ENCODE measurements around the gene MRPS34. TPM values are rescaled to one million over a fixed set of nuclear protein-coding genes. Genes with fewer than 3 reads are reported as not detected.
"Not testable (repeated sequence)": the region's sequence is repeated elsewhere in the genome, so short reads cannot be mapped to it uniquely, and the experiment has no call there.

Gene MRPS34
- polyA plus RNA-seq, 1 donor (not counting 4 experiments of a cell fraction or from before 2014, with no cell fraction given), result 74.3 TPM

GRCh38 chr16:1807626-1808025 is 34.7 kb upstream of the MRPS34 start:
- Histone ChIP-seq H3K4me2 (ENCODE audit: control insufficient read depth, extremely low read depth, insufficient read depth, low read depth, low read length) (no peak overlapping the region), H3K4me3 (ENCODE audit: control insufficient read depth in 2 of 3, extremely low read depth in 1 of 3, insufficient read depth in 2 of 3, low read depth in 1 of 3, low read length in 3 of 3) (no peak overlapping the region), H3K36me3 (ENCODE audit: control insufficient read depth in 2 of 2, extremely low read depth in 1 of 2, insufficient read depth in 2 of 2, low read length in 2 of 2) (peaks cover 0 to 3% of the 10 kb centered on the region in 2 experiments), H3K9me1 (ENCODE audit: control insufficient read depth, extremely low read depth, insufficient read depth, low read length) (no peaks in the 10 kb centered on the region), H4K20me1 (ENCODE audit: control insufficient read depth, extremely low read depth, insufficient read depth, low read length) (no peaks in the 10 kb centered on the region), H3K4me1 (ENCODE audit: control insufficient read depth, extremely low read depth, insufficient read depth, low read length) (no peaks in the 10 kb centered on the region), H3K27ac (ENCODE audit: control insufficient read depth, insufficient read depth, low read length) (no peak overlapping the region), H3K9me3 (ENCODE audit: control insufficient read depth, low read depth, low read length) (no peaks in the 10 kb centered on the region), H3K27me3 (ENCODE audit: control insufficient read depth, extremely low read depth, insufficient read depth, low read length) (no peaks in the 10 kb centered on the region), H2AFZ (ENCODE audit: control insufficient read depth, low read length) (no peak overlapping the region), H3K9ac (ENCODE audit: control insufficient read depth, extremely low read depth, insufficient read depth, low read length) (no peak overlapping the region), H3K79me2 (ENCODE audit: control insufficient read depth, insufficient read depth, low read length) (no peaks in the 10 kb centered on the region)
- DNase-seq (ENCODE audit: low read depth, low spot score) (no peak), FAIRE-seq (no peak)
- TF ChIP-seq CTCF (optimal IDR thresholded peaks at IDR 0.05 in 1 of 3, IDR thresholded peaks at IDR 0.05 in 1 of 3, conservative IDR thresholded peaks at IDR 0.05 in 1 of 3; ENCODE audit: extremely low read depth in 1 of 3, insufficient read depth in 2 of 3, low read length in 3 of 3) (no peak), EZH2 (IDR thresholded peaks at IDR 0.05; ENCODE audit: low read length) (no peak)
- dilution Hi-C loops (cut with MboI; ENCODE audit: extremely low pct_ligation_motif_present, low sequenced_read_pairs), result no loop called here

- Histone ChIP-seq H2AFZ (ENCODE audit: control insufficient read depth, low read length) (no peak overlapping the region), H3K4me3 (ENCODE audit: control insufficient read depth in 2 of 3, extremely low read depth in 1 of 3, insufficient read depth in 2 of 3, low read depth in 1 of 3, low read length in 3 of 3) (no peak overlapping the region), H3K27me3 (ENCODE audit: control insufficient read depth, extremely low read depth, insufficient read depth, low read length) (no peaks in the 10 kb centered on the region), H3K9me1 (ENCODE audit: control insufficient read depth, extremely low read depth, insufficient read depth, low read length) (no peaks in the 10 kb centered on the region), H3K79me2 (ENCODE audit: control insufficient read depth, insufficient read depth, low read length) (no peaks in the 10 kb centered on the region), H3K36me3 (ENCODE audit: control insufficient read depth in 2 of 2, extremely low read depth in 1 of 2, insufficient read depth in 2 of 2, low read length in 2 of 2) (no peaks in the 10 kb centered on the region), H3K4me1 (ENCODE audit: control insufficient read depth, extremely low read depth, insufficient read depth, low read length) (no peaks in the 10 kb centered on the region), H3K9ac (ENCODE audit: control insufficient read depth, extremely low read depth, insufficient read depth, low read length) (no peak overlapping the region), H4K20me1 (ENCODE audit: control insufficient read depth, extremely low read depth, insufficient read depth, low read length) (no peaks in the 10 kb centered on the region), H3K27ac (ENCODE audit: control insufficient read depth, insufficient read depth, low read length) (no peak overlapping the region), H3K9me3 (ENCODE audit: control insufficient read depth, low read depth, low read length) (peaks cover 2% of the 10 kb centered on the region), H3K4me2 (ENCODE audit: control insufficient read depth, extremely low read depth, insufficient read depth, low read depth, low read length) (no peak overlapping the region)
- no peak for DNase-seq (ENCODE audit: low read depth, low spot score)
- FAIRE-seq, result no peak
- dilution Hi-C loops (cut with MboI; ENCODE audit: extremely low pct_ligation_motif_present, low sequenced_read_pairs), result no loop called here
- no peak for TF ChIP-seq CTCF (optimal IDR thresholded peaks at IDR 0.05 in 1 of 3, IDR thresholded peaks at IDR 0.05 in 1 of 3, conservative IDR thresholded peaks at IDR 0.05 in 1 of 3; ENCODE audit: extremely low read depth in 1 of 3, insufficient read depth in 2 of 3, low read length in 3 of 3)
Observed at GRCh38 chr16:1800701-1801100, 27.8 kb upstream of the MRPS34 start.

GRCh38 chr16:1799263-1799662 is 26.3 kb upstream of the MRPS34 start:
- H3K4me1 ChIP-seq (ENCODE audit: control insufficient read depth, extremely low read depth, insufficient read depth, low read length); dilution Hi-C loops (cut with MboI; ENCODE audit: extremely low pct_ligation_motif_present, low sequenced_read_pairs); FAIRE-seq; H2AFZ ChIP-seq (ENCODE audit: control insufficient read depth, low read length); H4K20me1 ChIP-seq (ENCODE audit: control insufficient read depth, extremely low read depth, insufficient read depth, low read length); DNase-seq (ENCODE audit: low read depth, low spot score); H3K9me3 ChIP-seq (ENCODE audit: control insufficient read depth, low read depth, low read length); H3K27ac ChIP-seq (ENCODE audit: control insufficient read depth, insufficient read depth, low read length); H3K4me2 ChIP-seq (ENCODE audit: control insufficient read depth, extremely low read depth, insufficient read depth, low read depth, low read length); H3K4me3 ChIP-seq (ENCODE audit: control insufficient read depth in 2 of 3, extremely low read depth in 1 of 3, insufficient read depth in 2 of 3, low read depth in 1 of 3, low read length in 3 of 3); H3K9me1 ChIP-seq (ENCODE audit: control insufficient read depth, extremely low read depth, insufficient read depth, low read length); H3K79me2 ChIP-seq (ENCODE audit: control insufficient read depth, insufficient read depth, low read length); H3K27me3 ChIP-seq (ENCODE audit: control insufficient read depth, extremely low read depth, insufficient read depth, low read length); H3K9ac ChIP-seq (ENCODE audit: control insufficient read depth, extremely low read depth, insufficient read depth, low read length); H3K36me3 ChIP-seq (ENCODE audit: control insufficient read depth in 2 of 2, extremely low read depth in 1 of 2, insufficient read depth in 2 of 2, low read length in 2 of 2): not testable (repeated sequence)

Data from keratinocyte (primary cell).